HG03175 (cell line): ENCODE measurements around the gene NFATC2.

Experiments
- ATAC-seq: cut with Tn5 transposase; IDR thresholded peaks from one replicate; pipeline ENCODE4 v1.9.1; 2021; ENCODE audit warnings: mild to moderate bottlenecking, moderate library complexity; ENCODE audit not compliant: unreplicated experiment

The NFATC2 gene

DNA sequence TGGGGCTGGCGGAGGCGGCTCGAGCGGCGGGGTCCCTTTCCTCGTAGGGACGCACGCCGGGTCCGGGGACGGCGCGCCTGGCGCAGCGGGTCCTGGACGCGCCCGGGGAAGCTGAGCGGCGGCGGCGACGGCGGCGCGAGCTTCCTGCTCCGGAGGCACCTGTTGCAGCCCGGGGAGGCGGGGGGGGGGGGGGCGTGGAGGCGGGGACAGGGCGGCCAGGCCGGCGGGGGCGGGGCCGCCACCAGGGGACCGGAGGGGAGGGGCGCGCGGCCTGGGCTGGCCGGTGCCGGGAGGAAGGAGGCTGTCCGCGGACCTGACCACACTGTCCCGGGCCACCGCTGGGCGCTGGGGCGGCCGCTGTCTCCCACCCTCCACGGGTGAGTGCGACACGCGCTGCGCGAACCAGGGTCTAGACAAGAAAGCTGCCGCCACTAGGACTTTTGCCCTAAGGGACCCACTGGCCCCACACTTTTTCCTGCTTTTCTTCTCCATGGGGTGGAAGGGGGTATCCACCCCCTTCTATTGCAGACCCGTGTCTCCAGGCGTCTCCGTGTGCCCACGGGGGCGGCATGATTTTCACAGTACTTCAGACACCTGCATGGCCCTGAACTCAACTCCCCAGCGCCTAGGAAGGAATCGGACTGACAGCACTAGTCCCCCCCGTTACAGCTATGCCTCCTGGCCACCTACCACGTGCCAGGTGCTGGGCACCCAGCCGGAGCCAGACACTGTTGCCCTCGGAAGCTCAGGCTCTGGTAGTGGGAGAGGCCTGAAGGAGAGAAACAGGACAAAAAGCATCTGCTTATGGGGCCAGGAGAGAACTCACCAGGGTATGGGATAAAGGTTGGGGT is at the start of gene NFATC2:
Gene NFATC2 (minus strand): TSS at position 149 of the 851 bp plus-strand sequence. CDS start 220 bp downstream, outside the sequence.
- ATAC-seq = peak; percentile 43

DNA sequence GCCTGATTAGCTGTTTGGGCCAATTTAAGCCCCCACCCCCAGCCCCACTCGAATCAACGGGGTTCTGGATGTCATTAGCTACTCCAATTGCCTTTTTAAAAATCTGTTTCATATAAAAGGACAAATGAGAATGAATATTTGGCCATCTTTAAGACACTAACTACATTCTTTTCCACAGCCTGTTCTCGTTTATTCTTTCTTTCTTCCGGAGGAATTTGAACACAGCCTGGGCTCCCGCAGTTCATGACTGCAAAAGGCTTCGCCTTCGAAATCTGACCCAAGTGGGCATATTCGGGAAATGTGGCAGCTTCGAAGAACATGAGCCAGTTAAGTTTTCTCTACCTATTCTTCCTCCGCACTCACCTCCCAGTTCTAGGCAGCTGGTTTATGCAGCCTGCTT is 49.4 kb upstream of the NFATC2 start:
- no peak for ATAC-seq

DNA sequence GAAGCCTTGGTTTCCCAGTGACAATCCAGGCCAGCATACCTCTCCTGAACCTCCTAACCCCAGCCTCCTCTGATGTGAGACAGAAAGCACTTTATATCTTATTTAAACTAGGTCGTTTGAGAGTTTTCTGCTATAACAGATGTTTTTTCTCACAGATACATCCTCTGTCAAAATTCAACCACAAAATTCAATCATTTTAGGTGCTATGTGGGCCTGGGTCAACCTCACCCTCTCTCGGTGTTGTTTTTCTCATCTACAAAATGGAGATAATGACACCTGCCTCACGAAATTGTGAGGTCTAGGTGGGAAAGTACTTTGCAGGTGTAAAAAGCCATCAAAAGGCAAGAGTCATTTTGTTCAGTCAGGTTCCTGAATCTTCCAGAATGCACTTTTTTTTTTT is 46.2 kb upstream of the NFATC2 start:
- ATAC-seq = no peak

- no peak for ATAC-seq
These were observed 44.6 kb upstream of the NFATC2 start for GRCh38 chr20:51587145-51587544.

GRCh38 chr20:51586005-51586440 is 43.5 kb upstream of the NFATC2 start:
- ATAC-seq = no peak

DNA sequence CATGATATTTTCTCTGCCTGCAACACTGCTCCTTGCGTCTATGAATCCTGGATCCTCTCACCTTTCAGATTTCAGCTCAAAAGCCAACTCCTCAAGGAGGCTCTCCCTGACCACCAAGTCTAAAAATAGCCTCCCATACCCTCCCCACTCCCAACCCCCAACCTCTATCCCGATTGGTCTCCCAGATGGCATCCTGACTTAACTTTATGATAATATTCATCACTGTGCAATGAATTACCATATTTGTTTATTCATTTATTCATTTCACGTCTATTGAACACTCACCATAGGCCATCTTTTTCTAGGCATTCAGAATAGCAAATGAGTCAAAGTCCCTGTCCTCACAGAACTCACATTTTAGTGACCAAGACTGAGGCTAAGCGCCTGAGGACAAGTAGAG is 42.6 kb upstream of the NFATC2 start:
- ATAC-seq = no peak

GRCh38 chr20:51584737-51585136 is 42.2 kb upstream of the NFATC2 start:
- ATAC-seq = no peak

GRCh38 chr20:51584116-51584515 is 41.6 kb upstream of the NFATC2 start:
- no peak for ATAC-seq

GRCh38 chr20:51583499-51583898 is 41.0 kb upstream of the NFATC2 start:
- ATAC-seq = no peak

DNA sequence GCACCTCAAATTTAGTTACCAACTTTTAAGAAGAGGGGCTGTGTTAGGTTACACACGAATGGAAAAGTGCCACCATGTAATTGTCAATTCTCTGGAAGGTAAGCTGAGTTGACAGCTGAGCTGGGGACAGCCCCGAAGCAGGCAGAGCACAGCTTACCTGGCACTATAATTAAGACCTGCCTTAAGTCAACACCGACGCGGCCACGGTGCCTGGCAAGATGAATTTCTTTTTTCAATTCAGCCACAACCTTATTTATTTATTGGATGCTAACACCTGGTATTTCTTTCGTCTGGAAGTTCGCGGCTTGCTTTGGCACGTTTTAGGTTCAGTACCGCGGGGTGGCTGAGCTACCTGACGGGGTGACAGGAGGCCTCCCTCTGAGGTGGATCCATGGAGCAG is 40.6 kb upstream of the NFATC2 start:
- no peak for ATAC-seq

DNA sequence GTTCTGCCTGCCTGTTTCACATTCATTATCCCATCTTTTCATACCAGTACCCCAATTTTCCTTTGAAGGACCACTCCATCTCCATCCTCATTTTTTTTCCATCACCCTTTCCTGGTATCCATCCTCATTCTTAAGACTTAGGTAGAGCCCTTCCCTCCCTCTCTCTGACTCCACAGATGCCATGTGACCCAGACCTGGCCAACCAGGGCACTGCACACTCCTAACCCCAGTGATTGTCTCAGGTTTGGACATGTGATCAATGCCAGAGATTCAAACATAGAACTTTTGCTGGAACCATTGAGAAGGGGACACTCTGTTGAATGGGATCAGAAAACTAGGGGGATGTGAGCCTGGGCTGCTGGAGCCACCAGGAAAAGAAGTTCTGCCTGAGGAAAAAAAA is 39.1 kb upstream of the NFATC2 start:
- ATAC-seq = no peak

DNA sequence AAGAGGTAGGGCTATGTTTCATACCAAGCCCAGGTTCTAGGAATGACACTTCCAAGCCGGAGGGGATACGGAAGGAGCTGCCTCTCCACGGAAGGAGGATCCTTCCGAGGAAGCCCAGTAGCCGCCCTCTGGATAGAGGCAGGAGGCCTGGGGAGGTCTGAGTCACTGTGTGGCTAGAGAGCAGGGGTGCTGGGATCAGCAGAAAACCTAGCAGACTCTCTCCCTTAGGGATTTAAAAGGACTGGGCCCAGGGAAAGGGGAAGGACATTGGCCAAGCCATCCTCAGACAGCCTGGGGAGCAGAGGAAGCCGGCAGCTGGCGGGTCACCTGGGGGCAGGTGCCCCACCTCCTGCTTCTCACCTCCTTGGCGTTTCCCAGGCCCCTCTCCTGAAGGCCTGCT is 36.6 kb upstream of the NFATC2 start:
- ATAC-seq = no peak

DNA sequence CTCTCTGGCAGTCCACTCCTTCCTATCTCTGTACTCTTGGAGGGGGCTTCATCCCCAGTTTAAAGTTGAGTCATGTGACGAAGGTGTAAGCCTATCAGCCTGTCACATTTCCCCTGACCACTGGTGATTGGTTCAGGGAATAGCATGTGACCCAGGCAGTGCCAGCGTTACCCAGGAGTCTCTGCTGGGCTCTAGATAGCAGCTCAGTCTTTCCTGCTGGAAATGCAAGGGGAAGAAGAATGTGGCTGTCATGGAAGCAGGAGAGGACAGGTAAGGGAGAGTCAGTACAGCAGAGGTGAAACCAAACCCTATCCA is 35.6 kb upstream of the NFATC2 start:
- no peak for ATAC-seq

GRCh38 chr20:51577432-51578144 is 35.1 kb upstream of the NFATC2 start:
- no peak for ATAC-seq

GRCh38 chr20:51575486-51575885 is 33.0 kb upstream of the NFATC2 start:
- ATAC-seq = no peak

DNA sequence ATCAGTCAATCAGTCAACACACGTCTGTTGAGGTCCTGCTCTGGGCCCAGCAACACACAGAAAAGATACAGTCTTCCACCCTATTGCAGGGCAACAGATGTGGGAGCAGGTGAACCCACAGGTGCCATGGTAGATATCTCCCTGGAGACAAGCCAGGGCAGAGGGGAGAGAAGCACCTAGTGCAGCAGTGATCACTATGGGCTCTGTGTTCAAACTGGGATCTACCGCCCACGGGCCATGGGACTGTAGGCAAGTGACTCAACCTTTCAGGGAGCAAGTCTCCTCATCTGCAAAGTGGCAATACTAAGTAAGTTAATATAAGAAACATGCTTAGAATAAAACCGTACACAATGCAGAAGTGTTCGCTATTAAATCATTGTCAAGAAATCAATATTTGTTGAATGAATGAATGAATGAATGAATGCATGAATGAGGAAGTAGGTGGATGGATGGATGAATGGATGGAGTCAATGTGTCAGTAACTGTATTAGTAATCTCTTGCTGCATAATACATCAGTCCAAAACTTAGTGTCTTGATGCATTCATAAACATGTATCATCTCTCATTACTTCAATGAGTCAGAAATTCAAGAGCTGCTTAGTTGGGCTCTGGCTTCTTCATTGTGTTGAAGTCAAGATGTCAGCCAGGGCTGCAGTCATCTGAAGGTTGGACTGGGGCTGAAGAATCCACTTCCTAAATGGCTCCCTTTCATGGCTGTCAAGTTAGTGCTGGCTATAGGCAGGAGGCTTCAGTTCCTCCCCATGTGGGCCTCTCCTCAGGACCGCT is 31.9 kb upstream of the NFATC2 start:
- ATAC-seq = no peak

- ATAC-seq = no peak
These were observed 31.2 kb upstream of the NFATC2 start for GRCh38 chr20:51573576-51574243.

DNA sequence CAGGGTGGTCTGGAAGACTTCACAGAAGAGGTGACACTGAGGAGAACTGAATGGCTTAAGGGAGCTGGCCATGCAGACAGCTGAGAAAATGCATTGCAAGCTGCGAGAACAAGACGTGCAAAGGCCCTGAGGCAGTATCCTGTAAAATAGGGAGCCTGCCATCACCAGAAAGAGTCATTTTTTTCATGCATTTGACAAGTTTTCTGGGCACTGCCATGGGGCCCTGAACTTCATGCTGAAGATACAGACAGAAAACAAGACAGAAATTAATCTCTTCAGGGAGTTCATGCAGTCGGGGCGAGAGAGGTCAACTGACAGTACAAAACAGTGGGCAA is 28.9 kb upstream of the NFATC2 start:
- no peak for ATAC-seq

DNA sequence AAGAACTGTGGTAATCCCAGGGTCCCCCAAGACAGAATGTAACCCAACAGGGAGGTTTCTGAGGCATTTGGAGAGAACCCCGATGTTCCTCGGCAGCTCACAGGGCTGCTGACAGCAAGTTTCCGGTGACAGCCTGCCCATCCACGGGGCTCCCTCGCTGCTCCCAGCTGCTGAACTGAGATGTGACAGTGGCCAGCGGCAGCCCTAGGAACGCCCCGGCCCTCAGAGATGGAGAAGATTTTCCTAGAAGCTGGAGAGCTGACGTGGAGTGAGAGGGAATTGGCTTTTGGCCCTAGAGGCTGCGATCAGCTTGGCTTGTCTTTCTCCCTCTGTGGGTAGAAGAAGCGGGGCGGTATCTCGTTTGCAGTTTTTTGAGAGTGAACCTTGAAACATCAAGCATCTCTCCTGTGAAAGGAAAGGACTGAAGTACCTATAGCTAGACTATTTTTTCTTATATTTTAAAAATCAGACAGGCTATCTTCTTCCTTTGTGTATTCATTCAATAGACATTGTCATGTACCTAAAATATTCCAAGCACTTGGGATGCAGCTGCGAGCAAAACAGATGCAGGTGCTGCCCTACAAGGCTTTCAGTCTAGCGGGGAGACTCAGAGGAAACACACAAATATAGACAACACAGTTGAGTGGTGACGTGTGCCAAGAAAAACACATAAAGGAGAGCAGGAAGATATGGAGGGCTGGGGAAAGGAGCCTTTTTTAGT is 28.4 kb upstream of the NFATC2 start:
- no peak for ATAC-seq
